Left renal pelvis (tissue), 4 donors: ENCODE data around the gene CHTF8. TPM values are rescaled to one million over a fixed set of nuclear protein-coding genes. Genes with fewer than 3 reads are reported as not detected.
"Not testable (repeated sequence)": the region's sequence is repeated elsewhere in the genome, so short reads cannot be mapped to it uniquely, and the experiment has no call there.

Experiments
- DNase-seq, 4 donors: peaks; one replicate each; pipeline ENCODE4 v3.0.0-alpha.2; 2013; ENCODE audit warnings: low read depth in 4 of 4, low spot score in 3 of 4
- polyA plus RNA-seq, 4 donors: library from polyadenylated mRNA; unstranded; fragments of 120-200 nt; gene quantifications; one replicate each; pipeline ENCODE4 v1.2.1, GENCODE V29; 2013; ENCODE audit not compliant: insufficient read length in 4 of 4

Gene CHTF8
- polyA plus RNA-seq, 4 donors = 106 to 173 (median 156) TPM

DNA sequence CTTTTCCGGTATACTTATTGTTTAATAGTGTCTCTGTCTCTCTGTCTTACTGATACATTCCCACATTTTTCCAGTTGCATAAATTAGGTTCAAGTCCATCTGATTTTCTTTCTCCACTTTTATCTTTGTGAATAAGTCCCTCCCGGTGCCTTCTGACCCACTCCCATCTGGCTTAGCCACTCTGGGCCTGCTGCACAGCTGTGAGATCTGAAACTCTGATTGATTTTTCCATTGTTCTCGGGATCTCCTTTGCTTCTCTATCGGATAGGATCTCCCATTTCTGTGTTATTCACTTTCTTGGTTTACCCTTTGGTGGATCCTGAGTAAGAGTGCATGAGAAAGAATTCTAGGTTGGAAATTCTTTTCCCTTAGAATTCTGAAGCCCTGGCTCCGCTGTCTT lies 8.6 kb upstream of the CHTF8 start:
- no peak for DNase-seq

DNA sequence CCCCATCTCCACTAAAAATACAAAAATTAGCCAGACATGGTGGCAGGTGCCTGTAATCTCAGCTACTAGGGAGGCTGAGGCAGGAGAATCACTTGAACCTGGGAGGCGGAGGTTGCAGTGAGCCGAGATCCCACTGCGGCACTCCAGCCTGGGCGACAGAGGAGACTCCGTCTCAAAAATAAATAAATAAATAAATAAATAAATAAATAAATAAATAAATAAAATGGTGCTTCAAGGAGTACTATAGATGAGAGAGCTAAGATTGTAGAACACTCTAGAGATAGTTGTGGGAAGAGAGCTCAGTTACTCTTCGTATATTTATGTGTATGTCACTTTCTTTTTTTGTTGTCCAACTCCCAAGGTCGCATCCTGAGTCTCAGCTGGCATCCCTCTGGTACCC lies 7.1 kb upstream of the CHTF8 start:
- DNase-seq = not testable (repeated sequence)

DNA sequence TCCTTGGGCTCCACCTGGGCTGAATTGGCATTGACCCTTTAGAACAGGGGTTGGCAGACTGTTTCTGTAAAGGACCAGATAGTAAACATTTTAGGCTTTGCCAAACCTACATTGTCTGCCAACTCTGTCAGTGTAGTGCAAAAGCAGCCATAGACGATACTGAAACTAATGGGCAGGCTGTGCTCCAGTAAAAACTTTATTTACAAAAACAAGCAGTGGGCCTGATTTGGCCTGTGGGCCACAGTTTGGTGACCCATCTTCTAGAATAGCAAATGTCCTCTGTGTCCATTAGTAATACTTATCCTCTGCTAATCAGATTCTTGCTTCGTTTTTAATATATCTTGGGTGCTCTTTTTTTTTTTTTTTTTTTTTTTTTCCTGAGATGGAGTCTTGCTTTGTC lies 6.2 kb upstream of the CHTF8 start:
- no peak for DNase-seq

DNA sequence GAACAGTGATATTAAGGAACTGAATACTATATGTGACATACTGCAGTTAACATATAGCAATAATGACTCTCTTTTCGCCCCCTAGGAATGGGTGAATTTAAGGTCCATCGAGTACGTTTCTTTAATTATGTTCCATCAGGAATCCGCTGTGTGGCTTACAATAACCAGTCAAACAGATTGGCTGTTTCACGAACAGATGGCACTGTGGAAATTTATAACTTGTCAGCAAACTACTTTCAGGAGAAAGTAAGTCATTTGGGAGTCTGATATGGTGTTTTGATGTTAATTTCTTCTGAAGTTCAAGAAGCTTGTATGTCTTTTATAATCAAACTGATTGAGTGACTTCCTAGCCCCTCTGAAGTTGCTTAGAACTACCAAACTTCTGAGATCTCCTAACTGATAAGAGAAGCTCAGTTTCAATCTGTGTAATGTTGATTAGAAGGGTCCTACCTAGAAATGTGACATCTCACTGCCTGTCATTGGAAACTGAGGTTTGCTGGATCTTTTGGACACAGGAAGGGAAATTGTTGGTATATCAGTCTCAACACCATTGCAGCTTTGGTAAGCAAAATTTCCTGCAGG lies 1.1 kb upstream of the CHTF8 start:
- DNase-seq = no peak

DNA sequence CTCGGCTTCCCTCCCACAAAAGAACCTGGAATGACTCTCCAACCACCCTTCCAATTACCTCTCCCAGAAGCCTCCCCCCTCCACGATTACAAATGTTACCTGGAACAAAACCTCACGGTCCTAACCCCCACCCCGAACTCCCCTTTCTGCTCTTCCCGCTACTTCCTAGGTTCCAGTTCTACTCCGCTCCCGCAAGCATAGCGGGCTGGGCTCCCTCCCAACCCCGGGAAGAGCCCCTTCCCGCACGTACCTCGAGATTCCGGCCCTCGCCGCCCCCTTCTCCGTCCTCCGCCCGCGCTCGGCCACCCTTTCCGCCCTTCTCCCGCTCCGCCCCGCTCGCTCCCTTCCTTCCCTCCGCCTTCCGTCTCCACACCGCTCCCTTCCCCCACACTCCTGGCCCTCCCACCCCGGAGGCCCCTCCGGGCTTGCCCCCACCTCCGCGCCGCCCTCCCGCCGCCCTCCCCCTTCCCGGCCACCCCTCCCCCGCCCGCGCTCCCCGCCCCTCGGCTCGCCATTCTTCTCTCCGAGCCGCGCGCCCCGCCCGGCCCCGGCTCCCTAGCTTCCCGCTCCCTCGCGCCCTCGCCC lies 457 bp downstream of the CHTF8 start:
- peak in 2 of 4 donors; percentile 67 to 72 for DNase-seq

DNA sequence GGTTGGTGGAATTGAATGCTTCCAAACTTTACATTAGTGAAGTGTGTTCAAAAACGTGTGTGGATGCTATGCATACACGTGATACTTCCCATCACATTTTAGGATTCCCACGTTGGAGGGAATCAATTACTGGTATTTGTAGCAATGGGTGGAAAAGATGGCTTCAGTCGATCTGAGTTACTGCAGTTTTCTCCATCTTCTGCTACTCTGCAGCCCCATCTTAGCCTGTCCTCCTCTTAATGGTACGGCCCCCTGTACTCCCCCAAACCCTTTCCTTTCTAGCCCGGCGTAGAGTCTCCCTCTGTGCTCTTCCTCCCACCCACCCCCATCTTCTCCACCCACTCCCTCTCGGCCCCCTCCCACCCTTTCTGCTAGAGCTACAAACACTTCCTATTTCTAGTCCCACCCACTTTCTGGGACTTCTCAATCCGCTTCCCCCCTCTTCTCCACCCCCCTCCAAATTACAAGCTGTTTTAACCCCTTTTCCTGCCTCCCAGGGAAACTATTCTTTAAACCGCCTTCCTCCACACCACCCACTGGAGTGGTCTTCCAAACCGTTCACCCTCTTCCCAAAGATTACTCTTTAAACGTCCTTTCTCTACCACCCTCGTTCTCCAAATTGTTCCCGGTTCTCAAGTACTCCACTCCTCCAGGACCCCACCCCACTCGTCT lies 1.1 kb downstream of the CHTF8 start:
- no peak for DNase-seq

DNA sequence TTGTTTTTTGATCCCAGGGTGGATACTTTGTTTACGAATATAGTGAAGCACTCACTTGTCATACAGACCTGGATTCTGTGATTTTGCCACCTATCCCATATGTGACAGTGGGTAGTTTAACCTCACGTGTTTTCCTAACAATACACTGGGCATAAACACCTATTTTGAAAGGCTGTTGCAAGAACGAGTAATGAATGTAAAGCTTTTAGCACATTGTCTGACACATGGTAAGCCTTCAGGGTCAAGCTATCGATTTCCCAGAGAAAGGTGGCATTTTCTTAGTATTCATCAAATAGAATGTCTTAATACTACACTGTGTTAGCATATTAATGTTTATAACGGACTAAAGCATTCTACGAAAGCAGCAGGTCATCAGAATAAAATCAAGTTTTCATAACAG lies 1.9 kb downstream of the CHTF8 start:
- no peak for DNase-seq

DNA sequence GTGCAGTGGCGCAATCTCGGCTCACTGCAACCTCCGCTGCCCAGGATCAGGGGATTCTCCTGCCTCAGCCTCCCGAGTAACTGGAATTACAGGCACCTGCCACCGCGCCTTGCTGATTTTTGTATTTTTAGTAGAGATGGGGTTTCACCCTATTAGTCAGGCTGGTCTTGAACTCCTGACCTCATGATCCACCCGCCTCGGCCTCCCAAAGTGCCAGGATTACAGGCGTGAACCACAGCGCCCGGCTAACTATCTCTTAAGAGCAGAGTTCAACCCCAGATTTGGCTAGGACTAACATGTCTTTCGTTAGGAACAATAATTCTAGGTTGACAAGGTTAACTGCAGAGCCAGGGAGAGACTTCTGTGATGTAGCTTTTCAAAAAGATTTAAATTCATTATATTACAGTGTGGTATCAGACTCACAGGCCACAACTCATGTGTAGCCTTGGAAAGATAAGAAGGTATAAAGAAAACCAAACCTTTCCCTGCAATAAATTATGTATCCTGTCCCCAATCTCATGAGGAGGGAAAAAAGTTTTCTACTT lies 4.3 kb downstream of the CHTF8 start:
- no peak for DNase-seq

DNA sequence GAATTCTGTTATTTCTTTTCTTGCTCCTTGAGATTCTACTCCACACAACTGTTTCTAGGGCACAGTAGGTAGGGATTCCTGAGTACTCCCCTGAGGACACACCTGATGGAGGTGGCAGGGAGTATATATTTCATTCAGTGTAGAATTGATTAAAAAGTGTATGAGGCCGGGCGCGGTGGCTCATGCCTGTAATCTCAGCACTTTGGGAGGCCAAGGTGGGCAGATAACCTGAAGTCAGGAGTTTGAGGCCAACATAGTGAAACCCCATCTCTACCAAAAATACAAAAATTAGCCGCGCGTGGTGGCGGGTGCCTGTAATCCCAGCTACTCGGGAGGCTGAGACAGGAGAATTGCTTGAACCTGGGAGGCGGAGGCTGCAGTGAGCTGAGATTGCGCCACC lies 5.6 kb downstream of the CHTF8 start:
- DNase-seq = not testable (repeated sequence)

DNA sequence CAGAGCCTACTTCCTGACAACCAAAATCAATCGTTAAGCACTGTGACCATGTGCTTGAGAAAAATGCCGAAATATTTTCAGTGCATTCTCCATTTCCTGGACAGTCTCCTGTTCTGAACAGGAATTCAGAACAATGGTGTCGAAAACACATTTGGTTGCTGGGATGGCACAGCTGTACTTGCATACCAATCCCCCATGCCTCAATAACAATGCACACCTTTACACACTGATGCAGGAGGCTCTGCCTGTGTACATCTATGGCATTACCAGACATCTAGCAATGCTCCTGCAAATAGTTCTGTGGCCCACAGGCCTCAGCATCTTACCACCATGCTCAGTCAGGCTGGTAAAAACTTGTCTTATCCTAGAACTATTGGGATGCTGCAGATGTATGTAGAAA lies 6.2 kb downstream of the CHTF8 start:
- DNase-seq = no peak

DNA sequence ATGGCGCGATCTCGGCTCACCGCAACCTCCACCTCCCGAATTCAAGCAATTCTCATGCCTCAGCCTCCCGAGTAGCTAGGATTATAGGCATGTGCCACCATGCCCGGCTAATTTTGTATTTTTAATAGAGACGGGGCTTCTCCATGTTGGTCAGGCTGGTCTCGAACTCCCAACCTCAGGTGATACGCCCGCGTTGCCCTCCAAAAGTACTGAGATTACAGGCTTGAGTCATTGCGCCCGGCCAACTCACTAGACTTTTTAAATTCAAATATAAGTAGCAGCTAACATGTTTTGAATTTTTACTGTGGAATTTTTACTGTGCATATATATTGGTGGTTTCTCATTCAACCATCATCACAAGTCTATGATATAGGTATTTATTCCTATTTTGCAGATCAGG lies 7.4 kb downstream of the CHTF8 start:
- DNase-seq = not testable (repeated sequence)

DNA sequence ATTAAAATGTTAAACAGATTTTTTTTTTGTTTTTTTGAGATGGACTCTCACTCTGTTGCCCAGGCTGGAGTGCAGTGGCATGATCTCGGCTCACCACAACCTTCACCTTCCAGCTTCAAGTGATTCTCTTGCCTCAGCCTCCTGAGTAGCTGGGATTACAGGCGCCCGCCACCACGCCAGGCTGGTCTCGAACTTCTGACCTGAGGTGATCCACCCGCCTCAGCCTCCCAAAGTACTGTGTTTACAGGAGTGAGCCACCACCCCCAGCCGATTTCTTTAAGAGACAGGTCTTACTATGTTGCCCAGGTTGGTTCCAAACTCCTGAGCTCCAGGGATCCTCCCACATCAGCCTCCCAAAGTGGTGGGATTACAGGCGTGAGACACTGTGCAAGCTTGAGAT lies 8.0 kb downstream of the CHTF8 start:
- not testable (repeated sequence) for DNase-seq

DNA sequence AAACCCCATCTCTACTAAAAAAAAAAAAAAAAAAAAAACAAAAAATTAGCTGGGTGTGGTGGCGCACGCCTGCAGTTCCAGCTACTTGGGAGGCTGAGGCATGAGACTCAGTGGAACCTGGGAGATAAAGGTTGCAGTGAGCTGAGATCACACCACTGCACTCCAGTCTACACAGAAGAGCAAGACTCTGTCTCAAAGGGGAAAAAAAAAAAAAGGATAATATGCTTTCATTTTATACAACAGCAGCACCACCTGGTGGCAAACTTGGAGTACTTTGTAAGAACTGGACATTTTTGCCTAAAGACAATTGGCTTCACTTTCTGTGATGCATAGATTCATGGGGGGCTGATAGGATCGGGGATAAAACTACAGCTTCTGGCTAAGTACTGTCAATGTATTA lies 8.5 kb downstream of the CHTF8 start:
- DNase-seq = no peak

DNA sequence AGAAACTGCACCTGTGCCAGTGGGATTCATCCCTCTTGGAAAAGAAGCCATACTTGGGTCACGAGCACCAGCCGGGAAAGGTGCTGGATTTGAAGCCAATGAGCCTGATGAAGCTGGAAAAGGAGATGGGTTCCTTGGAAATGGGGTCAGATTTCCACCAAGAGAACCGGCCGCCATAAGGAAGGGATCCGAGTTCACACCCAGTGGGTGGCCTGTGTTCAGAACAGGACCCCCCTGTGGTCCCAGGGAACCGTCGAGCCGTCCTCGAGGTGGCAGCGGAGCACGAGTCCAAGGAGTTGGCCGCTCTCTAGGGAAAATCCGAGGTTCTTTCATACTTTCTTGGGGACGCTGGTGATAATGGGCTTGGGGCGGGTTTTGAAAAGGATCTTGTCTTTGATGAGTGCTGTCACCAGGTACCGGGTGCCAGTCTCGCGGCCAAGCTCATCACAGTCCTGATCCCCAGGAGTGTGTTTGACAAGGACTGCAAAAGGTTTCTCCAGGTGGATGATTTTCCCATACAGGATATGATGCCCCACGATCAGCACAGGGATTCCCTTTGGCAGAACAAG lies 12.2 kb downstream of the CHTF8 start:
- no peak for DNase-seq

DNA sequence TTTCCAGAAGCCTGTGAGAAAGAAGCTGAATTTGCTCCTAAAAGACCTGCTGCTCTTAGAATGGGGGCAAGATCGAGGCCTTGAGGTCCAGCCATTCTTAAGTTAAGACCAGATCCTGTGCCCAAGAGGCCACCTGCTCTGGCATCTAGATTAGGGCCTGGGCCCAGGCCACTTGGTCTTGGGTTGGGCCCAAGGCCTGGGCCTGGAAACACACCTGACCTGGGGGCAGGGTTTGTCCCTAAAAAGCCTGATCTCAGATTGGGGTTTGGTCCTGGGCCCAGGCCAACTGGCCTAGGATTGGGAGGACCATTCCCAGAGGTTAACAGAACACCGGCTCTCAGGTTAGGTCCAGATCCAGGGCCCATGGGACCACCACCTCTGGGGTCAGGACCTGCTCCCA lies 12.9 kb downstream of the CHTF8 start:
- no peak for DNase-seq

DNA sequence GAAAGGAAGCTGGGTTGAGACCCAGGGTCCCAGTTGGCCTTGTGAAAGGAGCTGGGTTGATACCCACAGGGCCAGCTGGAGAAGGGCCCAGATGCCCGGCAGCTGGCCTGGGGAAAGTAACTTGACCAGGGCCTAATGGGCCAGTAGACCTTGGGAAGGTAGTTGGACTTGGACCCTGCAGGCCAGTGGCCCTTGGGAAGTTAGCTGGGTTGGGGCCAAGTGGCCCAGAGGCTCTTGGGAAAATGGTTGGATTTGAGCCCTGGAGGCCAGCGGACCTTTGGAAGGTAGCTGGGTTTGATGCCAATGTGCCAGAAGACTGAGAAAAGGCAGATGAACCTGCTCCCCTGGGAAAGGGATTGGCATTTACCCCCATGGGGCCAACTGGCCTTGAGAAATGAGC lies 13.4 kb downstream of the CHTF8 start:
- DNase-seq = no peak

DNA sequence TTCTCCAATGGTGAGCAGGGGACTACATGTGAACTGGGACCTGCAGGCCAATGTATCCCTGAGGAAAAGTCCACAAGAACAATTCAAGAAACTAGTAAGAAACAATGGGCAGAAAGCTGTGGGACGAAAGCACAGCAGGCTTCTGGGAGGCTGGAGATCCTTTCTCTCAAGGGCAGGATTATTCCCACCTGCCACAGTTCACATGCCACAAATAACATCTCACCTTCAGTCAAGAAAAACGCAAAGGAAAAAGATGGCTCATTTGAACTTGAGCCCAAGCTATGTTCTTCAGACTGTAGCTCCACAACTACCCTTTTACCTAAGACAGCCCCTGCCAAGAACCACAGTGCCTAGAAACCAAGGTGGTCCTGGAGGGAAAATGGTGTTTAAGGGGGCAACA lies 13.9 kb downstream of the CHTF8 start:
- DNase-seq = no peak

DNA sequence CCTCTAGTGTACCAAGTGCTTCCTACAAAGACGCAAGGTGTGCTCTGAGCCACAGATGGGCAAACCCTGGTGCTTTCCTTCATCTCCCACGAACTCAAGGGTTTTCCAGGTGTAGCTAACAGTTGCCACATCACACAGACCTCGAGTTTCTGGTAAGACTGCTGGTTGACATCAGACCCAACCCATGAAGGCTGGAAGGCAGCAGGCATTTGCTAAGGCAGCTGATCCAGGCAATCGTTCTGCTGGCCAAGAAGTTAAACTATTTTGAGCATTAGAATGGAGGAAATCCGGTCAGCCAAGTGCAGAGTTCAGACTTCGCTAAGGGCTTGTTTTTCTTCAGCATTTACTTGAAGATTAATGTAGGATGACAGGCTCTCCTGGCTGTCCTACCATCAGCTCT lies 15.5 kb downstream of the CHTF8 start:
- no peak for DNase-seq

DNA sequence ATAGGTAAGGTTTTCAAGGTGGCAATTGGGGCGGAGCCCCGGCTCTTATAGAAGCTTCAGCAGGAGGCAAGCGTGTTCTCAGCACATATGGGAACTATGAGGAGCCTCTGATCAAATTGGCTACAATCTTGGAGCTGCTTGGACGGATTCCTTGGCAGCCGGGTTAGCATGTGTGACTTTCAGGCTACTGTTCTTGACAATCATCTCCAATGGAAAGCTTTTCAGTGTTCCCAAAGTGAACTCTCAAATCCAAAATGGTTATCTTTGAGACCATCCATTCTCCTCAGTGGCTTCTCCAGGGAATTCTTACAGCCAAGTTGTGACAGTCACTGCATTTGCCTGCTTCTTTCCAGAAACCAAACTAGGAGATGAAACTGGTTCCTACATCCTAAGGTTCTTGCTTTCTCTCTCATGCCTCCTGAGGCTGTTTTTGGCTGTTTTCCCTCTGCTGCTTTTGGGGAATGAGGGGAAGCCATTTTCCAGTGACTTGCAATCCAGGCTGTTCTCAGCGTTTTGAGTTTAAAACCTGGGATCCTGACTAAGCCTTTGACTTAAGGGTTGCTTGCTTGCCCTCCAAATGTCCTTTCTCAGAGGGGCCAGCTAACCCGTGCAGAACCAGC lies 16.0 kb downstream of the CHTF8 start:
- no peak for DNase-seq

DNA sequence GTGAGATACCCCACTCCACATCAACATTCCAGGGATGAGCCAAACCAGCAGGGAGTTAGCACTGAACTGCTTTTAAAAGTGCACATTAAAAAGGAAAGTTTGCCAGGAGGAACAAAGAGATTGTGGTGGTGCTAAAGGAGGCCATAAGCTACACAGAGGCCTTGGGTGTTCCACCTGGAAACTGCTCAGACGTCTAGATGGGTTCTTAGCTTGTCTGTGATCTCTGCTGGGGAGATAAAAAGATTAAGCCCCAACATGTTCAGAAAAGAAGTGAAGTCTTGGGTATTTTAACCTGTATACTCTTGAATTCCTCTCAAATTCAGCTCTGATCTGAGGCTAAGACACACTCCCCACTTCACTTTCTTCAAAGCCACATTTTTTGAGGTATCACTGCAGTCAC lies 16.6 kb downstream of the CHTF8 start:
- DNase-seq = no peak

DNA sequence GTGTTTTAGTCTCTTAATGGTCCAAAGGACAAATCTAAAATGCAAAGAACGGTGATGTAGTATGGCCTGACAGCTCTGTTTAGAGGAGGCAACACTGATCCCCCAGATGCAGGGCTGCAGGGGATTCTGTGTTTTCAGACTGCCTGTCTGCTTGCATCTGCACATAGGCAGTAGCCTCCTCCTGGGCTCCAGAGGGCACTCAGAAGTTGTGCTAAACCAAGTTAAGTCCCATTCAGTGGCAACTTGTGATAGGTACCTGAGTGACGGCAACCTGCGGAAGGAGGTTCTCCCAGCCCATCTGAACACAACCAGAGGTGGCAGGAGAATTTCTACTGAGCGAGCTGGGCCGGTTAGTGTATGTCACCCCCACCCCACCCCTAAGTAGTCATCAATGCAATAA lies 17.0 kb downstream of the CHTF8 start:
- no peak for DNase-seq
